ENCODE results near the gene ZNF467. TPM values are rescaled to one million over a fixed set of nuclear protein-coding genes. Genes with fewer than 3 reads are reported as not detected.
A peak's percentile ranks its signal among the peaks of the same experiment; 100 is the strongest.

Gene ZNF467
- total RNA-seq, 1 donor from 2014 or later = 2.3 TPM

GRCh38 chr7:149742075-149742701 is 31.2 kb downstream of the ZNF467 start:
- H3K27ac Mint-ChIP-seq (ENCODE audit: unreplicated experiment) = no peak overlapping the region
- peak; percentile 96 for TF ChIP-seq CTCF (conservative IDR thresholded peaks at IDR 0.05)
- no peaks in the 10 kb centered on the region for H3K36me3 Mint-ChIP-seq (ENCODE audit: low read depth)
- peak overlapping the region; percentile 60 for H3K4me3 Mint-ChIP-seq
- H3K9me3 Mint-ChIP-seq = no peaks in the 10 kb centered on the region
- peak; percentile 85 for DNase-seq (ENCODE audit: low read depth, low spot score)
- H3K27me3 Mint-ChIP-seq (ENCODE audit: low read depth) = peaks cover 22% of the 10 kb centered on the region
- peaks cover 8% of the 10 kb centered on the region for H3K4me1 Mint-ChIP-seq

- DNase-seq (ENCODE audit: low read depth, low spot score) = no peak
- Mint-ChIP-seq H3K27ac (ENCODE audit: unreplicated experiment) (no peak overlapping the region), H3K4me3 (no peak overlapping the region), H3K36me3 (ENCODE audit: low read depth) (no peaks in the 10 kb centered on the region), H3K9me3 (no peaks in the 10 kb centered on the region), H3K4me1 (peaks cover 8% of the 10 kb centered on the region), H3K27me3 (ENCODE audit: low read depth) (peaks cover 22% of the 10 kb centered on the region)
- no peak for TF ChIP-seq CTCF (conservative IDR thresholded peaks at IDR 0.05)
Measured at GRCh38 chr7:149741629-149742028, 31.8 kb downstream of the ZNF467 start.

GRCh38 chr7:149736478-149737360 is 36.7 kb downstream of the ZNF467 start:
- H3K27me3 Mint-ChIP-seq (ENCODE audit: low read depth) = peaks cover 23% of the 10 kb centered on the region
- H3K4me3 Mint-ChIP-seq = no peak overlapping the region
- TF ChIP-seq CTCF (conservative IDR thresholded peaks at IDR 0.05) = no peak
- no peak for DNase-seq (ENCODE audit: low read depth, low spot score)
- no peak overlapping the region for H3K27ac Mint-ChIP-seq (ENCODE audit: unreplicated experiment)
- H3K36me3 Mint-ChIP-seq (ENCODE audit: low read depth) = no peaks in the 10 kb centered on the region
- H3K9me3 Mint-ChIP-seq = no peaks in the 10 kb centered on the region
- H3K4me1 Mint-ChIP-seq = no peaks in the 10 kb centered on the region

- no peak overlapping the region for H3K27ac Mint-ChIP-seq (ENCODE audit: unreplicated experiment)
- no peak overlapping the region for H3K4me3 Mint-ChIP-seq
- no peaks in the 10 kb centered on the region for H3K9me3 Mint-ChIP-seq
- H3K4me1 Mint-ChIP-seq = no peaks in the 10 kb centered on the region
- no peak for DNase-seq (ENCODE audit: low read depth, low spot score)
- no peak for TF ChIP-seq CTCF (conservative IDR thresholded peaks at IDR 0.05)
- H3K36me3 Mint-ChIP-seq (ENCODE audit: low read depth) = no peaks in the 10 kb centered on the region
- peaks cover 23% of the 10 kb centered on the region for H3K27me3 Mint-ChIP-seq (ENCODE audit: low read depth)
Measured at GRCh38 chr7:149735779-149736477, 37.5 kb downstream of the ZNF467 start.

- no peaks in the 10 kb centered on the region for H3K4me1 Mint-ChIP-seq
- TF ChIP-seq CTCF (conservative IDR thresholded peaks at IDR 0.05) = no peak
- H3K27ac Mint-ChIP-seq (ENCODE audit: unreplicated experiment) = no peak overlapping the region
- no peaks in the 10 kb centered on the region for H3K36me3 Mint-ChIP-seq (ENCODE audit: low read depth)
- peaks cover 22% of the 10 kb centered on the region for H3K27me3 Mint-ChIP-seq (ENCODE audit: low read depth)
- H3K9me3 Mint-ChIP-seq = no peaks in the 10 kb centered on the region
- no peak overlapping the region for H3K4me3 Mint-ChIP-seq
- DNase-seq (ENCODE audit: low read depth, low spot score) = no peak
Measured at GRCh38 chr7:149735181-149735602, 38.2 kb downstream of the ZNF467 start.

Measured in neural crest cell (in vitro differentiated cells).